ENCODE results near the gene ANKRD53. TPM values are rescaled to one million over a fixed set of nuclear protein-coding genes. Genes with fewer than 3 reads are reported as not detected.
"Not testable (repeated sequence)": the region's sequence is repeated elsewhere in the genome, so short reads cannot be mapped to it uniquely, and the experiment has no call there.

ANKRD53 gene
- total RNA-seq, 1 experiment from 2014 or later: not detected

DNA sequence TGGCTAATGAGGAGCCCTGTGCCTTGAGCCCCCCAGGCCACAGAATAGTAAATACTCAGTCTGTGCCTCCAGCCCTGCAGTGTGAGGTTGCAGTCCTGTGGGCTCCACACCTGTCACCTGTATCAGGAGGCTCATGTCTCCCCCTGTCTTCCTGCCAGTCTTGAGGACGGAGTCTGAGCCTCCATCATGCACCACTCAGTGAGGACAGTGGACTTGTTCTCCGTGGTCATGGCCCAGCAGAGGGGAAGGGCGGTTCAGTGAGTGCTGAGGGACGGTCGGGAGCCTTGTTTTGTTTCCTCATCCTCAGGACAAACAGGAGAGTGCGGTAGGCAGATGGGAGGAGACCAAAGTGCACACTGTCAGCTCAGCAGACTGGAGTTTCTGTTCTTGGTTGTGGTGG lies 33.4 kb downstream of the ANKRD53 start:
- not testable (repeated sequence) for DNase-seq (ENCODE audit: low spot score)

DNA sequence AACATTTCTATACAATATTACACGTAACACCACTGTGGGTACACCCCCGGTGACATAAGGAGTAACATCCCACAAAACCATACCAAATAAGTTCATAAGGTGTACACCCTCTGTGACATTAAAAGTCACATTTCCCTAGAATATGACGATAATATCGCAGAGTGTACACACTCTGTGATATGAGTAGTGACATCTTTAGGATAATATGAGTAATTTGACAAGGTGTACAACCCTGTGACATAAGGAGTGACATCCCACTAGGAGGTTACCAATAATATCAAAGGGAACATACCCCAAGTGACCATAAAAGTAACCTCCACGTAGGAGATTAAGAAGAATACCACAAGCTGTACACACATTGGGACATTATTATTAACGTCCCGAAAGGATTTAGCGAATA lies 40.2 kb downstream of the ANKRD53 start:
- DNase-seq (ENCODE audit: low spot score): no peak

DNA sequence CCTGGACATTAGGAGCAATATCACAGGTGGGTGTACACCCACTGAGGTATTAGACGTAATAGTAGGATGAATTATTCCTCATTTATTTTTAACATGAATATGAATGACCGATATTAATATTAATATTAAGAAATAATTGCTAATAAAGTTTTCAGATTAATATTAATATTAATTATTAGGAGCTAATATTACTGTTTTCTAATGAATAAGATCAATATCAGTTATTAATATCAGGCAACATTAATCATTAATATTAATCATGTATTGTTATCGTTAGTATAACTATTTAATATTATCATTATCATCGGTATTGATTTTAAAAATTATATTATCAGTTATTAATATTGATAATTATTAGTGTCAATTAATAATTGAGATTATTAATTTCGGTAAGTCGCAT lies 41.6 kb downstream of the ANKRD53 start:
- not testable (repeated sequence) for DNase-seq (ENCODE audit: low spot score)

DNA sequence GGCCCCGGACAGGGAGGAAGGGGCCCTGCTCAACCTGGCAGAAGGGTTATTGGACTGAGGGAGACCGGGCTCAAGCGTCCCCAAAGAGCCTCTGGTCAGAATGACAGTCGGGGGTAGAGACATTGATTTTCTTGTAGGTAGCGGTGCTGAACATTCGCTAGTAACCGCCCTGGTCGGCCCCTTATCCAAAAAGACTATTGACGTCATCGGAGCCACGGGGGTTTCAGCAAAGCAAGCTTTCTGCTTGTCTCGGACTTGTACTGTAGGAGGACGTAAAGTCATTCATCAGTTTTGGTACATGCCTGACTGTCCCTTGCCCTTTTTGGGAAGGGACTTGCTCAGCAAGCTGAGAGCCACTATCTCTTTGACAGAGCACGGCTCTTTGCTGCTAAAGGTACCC lies 43.0 kb downstream of the ANKRD53 start:
- not testable (repeated sequence) for DNase-seq (ENCODE audit: low spot score)

- not testable (repeated sequence) for DNase-seq (ENCODE audit: low spot score)
These were observed 45.3 kb downstream of the ANKRD53 start for GRCh38 chr2:71023553-71024243.

Other genes with a start within 250 kb of the ANKRD53 start
- gene ADD2, start 210.4 kb upstream of the ANKRD53 start, total RNA-seq (2014; rRNA removed; shearing (Covaris generic)): 16.3 and 24.3 TPM in 2 replicates
- gene FIGLA, start 188.0 kb upstream of the ANKRD53 start, total RNA-seq (2014; rRNA removed; shearing (Covaris generic)): not detected in 2 replicates
- not detected in 2 replicates for gene CLEC4F, start 158.0 kb upstream of the ANKRD53 start, total RNA-seq (2014; rRNA removed; shearing (Covaris generic))
- not detected in 2 replicates for gene CD207, start 142.8 kb upstream of the ANKRD53 start, total RNA-seq (2014; rRNA removed; shearing (Covaris generic))
- 2.3 and 6.2 TPM in 2 replicates for gene VAX2, start 78.1 kb upstream of the ANKRD53 start, total RNA-seq (2014; rRNA removed; shearing (Covaris generic))
- 0.33 and 0.45 TPM in 2 replicates for gene ATP6V1B1, start 42.7 kb upstream of the ANKRD53 start, total RNA-seq (2014; rRNA removed; shearing (Covaris generic))
- 45.2 and 51.0 TPM in 2 replicates for gene TEX261, start 16.2 kb downstream of the ANKRD53 start, total RNA-seq (2014; rRNA removed; shearing (Covaris generic))
- 43.0 and 69.3 TPM in 2 replicates for gene NAGK, start 90.0 kb downstream of the ANKRD53 start, total RNA-seq (2014; rRNA removed; shearing (Covaris generic))
- 7.3 and 8.4 TPM in 2 replicates for gene MCEE, start 151.6 kb downstream of the ANKRD53 start, total RNA-seq (2014; rRNA removed; shearing (Covaris generic))
- gene MPHOSPH10, start 152.0 kb downstream of the ANKRD53 start, total RNA-seq (2014; rRNA removed; shearing (Covaris generic)): 21.6 and 27.7 TPM in 2 replicates
- 1.1 and 1.7 TPM in 2 replicates for gene PAIP2B, start 248.5 kb downstream of the ANKRD53 start, total RNA-seq (2014; rRNA removed; shearing (Covaris generic))

Data from H4 (cell line).